OCI-LY1 (cell line): ENCODE measurements around the gene GPATCH8.

Experiments used
- CTCF ChIP-seq: fragments of 200-600 bp; sonication (generic), shearing (Covaris generic); IDR thresholded peaks from 2 replicates; pipeline ENCODE4 v1.5.1; 2017; ENCODE audit warnings: mild to moderate bottlenecking, antibody characterized with exemption, low read length, moderate library complexity, mixed read lengths
- EZH2 ChIP-seq: fragments of 200-600 bp; sonication (generic), shearing (Covaris generic); IDR thresholded peaks from 2 replicates; pipeline ENCODE4 v1.8.0; 2017; ENCODE audit warnings: borderline replicate concordance, mixed run types, mild to moderate bottlenecking, antibody characterized with exemption, low read length, moderate library complexity, mixed read lengths

DNA sequence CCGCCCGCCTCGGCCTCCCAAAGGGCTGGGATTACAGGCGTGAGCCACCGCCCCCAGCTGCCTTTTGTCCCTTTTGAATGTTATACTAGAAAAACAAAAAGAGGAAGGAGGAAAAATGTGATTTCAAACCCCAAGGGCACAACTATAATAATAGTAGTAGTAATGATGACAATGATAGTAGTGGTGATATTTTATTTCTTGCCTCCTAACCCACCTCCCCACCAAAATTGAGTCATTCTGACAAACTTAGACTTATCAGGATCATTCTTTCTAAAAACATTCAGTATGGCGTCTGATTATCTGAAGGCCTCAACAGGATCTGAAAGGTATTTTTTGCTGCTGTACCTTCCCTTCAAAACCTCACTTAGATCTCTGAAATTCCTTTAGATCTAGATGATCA is 13.6 kb downstream of the GPATCH8 start:
- no peak for TF ChIP-seq CTCF
- TF ChIP-seq EZH2: no peak
